ENCODE results near the gene ANKFY1. TPM values are rescaled to one million over a fixed set of nuclear protein-coding genes. Genes with fewer than 3 reads are reported as not detected.

Gene ANKFY1
- total RNA-seq, 1 experiment from 2014 or later, result 38.6 TPM

DNA sequence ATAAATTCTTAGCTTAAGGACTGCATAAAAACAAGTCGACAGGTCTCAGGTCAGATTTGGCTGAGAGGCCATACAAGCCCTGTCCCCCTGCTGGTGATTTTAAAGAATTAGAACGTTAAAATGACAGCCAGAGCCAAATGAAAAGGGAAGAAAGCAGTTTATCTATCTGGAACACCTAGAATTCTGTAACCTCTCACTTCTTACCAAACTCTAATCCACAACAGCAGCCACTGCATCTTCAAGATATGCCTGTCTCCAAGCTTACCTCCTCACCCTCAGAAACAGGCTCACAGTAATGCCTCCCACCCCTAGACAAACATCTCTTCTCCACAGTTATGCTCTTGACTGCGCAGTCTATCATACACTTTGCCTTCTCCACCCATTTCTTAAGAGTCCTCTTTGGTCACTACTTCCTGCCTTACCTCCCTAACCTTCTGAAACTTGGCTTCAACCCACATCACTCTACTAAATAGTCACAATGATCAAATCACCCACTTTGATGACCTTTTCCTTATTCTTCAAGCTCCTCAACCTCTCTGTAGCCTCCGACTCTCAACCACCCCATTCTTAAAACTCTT, 14.2 kb downstream of the ANKFY1 start:
- no peak overlapping the region for H3K27ac ChIP-seq (ENCODE audit: low read length)
- no peaks in the 10 kb centered on the region for H3K9me3 ChIP-seq (ENCODE audit: control insufficient read depth, insufficient read depth, low read depth, low read length)
- intact Hi-C loops (cut with micrococcal nuclease; ENCODE audit: unreplicated experiment) (no loop called here), in situ Hi-C loops (cut with HindIII; ENCODE audit: low pct_unique_long_range_greater_than_20kb, low sequenced_read_pairs) (no loop called here)
- 0 out of 2 replicates have a peak, but pooled peaks cover 4% of the 10 kb centered on the region for H3K4me1 ChIP-seq (ENCODE audit: control insufficient read depth, insufficient read depth, low read length)
- no TSS peak for BruUV-seq (replicated peaks)
- ChIA-PET CTCF (interaction anchor here (0.6 to 1.1 kb wide), 3 partner anchors 14 to 19 kb away, joined by 3 read pairs; no protein-coding TSS in a partner anchor), POLR2A (no interaction called here)
- H3K4me3 ChIP-seq (ENCODE audit: low read depth in 2 of 2, low read length in 2 of 2), result no peak overlapping the region
- TF ChIP-seq POLR2AphosphoS5 (IDR thresholded peaks at IDR 0.05; ENCODE audit: low read depth, low read length) (no peak), CTCF (IDR thresholded peaks at IDR 0.05) (peak; percentile 66)
- ATAC-seq (peak; percentile 58; the same call in 1 of the 2 replicates), DNase-seq (ENCODE audit: low read depth, low spot score) (no peak)
- no peaks in the 10 kb centered on the region for H3K36me3 ChIP-seq (ENCODE audit: control insufficient read depth, insufficient read depth, low read length)
- H3K27me3 ChIP-seq (ENCODE audit: control insufficient read depth, insufficient read depth, low read length), result no peaks in the 10 kb centered on the region

- H3K27me3 ChIP-seq (ENCODE audit: control insufficient read depth, insufficient read depth, low read length), result no peaks in the 10 kb centered on the region
- H3K27ac ChIP-seq (ENCODE audit: low read length), result no peak overlapping the region
- no peaks in the 10 kb centered on the region for H3K9me3 ChIP-seq (ENCODE audit: control insufficient read depth, insufficient read depth, low read depth, low read length)
- in situ Hi-C loops (cut with HindIII; ENCODE audit: low pct_unique_long_range_greater_than_20kb, low sequenced_read_pairs), result no loop called here
- BruUV-seq (replicated peaks), result no TSS peak
- 0 out of 2 replicates have a peak, but pooled peaks cover 4% of the 10 kb centered on the region for H3K4me1 ChIP-seq (ENCODE audit: control insufficient read depth, insufficient read depth, low read length)
- intact Hi-C loops (cut with micrococcal nuclease; ENCODE audit: unreplicated experiment), result no loop called here
- ATAC-seq, result no peak
- TF ChIP-seq, protein P1, sequence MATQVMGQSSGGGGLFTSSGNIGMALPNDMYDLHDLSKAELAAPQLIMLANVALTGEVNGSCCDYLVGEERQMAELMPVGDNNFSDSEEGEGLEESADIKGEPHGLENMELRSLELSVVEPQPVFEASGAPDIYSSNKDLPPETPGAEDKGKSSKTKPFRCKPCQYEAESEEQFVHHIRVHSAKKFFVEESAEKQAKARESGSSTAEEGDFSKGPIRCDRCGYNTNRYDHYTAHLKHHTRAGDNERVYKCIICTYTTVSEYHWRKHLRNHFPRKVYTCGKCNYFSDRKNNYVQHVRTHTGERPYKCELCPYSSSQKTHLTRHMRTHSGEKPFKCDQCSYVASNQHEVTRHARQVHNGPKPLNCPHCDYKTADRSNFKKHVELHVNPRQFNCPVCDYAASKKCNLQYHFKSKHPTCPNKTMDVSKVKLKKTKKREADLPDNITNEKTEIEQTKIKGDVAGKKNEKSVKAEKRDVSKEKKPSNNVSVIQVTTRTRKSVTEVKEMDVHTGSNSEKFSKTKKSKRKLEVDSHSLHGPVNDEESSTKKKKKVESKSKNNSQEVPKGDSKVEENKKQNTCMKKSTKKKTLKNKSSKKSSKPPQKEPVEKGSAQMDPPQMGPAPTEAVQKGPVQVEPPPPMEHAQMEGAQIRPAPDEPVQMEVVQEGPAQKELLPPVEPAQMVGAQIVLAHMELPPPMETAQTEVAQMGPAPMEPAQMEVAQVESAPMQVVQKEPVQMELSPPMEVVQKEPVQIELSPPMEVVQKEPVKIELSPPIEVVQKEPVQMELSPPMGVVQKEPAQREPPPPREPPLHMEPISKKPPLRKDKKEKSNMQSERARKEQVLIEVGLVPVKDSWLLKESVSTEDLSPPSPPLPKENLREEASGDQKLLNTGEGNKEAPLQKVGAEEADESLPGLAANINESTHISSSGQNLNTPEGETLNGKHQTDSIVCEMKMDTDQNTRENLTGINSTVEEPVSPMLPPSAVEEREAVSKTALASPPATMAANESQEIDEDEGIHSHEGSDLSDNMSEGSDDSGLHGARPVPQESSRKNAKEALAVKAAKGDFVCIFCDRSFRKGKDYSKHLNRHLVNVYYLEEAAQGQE (IDR thresholded peaks at IDR 0.05; ENCODE audit: insufficient read depth in 1 of 2, low read depth in 2 of 2, low read length in 1 of 2), result no peak
- TF ChIP-seq CTCF (IDR thresholded peaks at IDR 0.05) (no peak), POLR2AphosphoS5 (IDR thresholded peaks at IDR 0.05; ENCODE audit: low read depth, low read length) (no peak), TCF7L2 (IDR thresholded peaks at IDR 0.05; ENCODE audit: low read depth, low read length) (no peak), SIN3A (IDR thresholded peaks at IDR 0.05; ENCODE audit: borderline replicate concordance, insufficient read depth, low read depth, low read length) (no peak)
- ChIA-PET POLR2A (no interaction called here), CTCF (interaction anchor here (0.8 to 1.1 kb wide), 2 partner anchors 13 to 18 kb away, joined by 3 read pairs; no protein-coding TSS in a partner anchor)
- no peak overlapping the region for H3K4me3 ChIP-seq (ENCODE audit: low read depth in 2 of 2, low read length in 2 of 2)
- DNase-seq (ENCODE audit: low read depth, low spot score), result no peak
- H3K36me3 ChIP-seq (ENCODE audit: control insufficient read depth, insufficient read depth, low read length), result no peaks in the 10 kb centered on the region
Measured at GRCh38 chr17:4248504-4249277, 15.1 kb downstream of the ANKFY1 start.

All from Panc1 (cell line).